H9 (cell line): ENCODE data around the gene COIL. TPM values are rescaled to one million over a fixed set of nuclear protein-coding genes. Genes with fewer than 3 reads are reported as not detected.

Experiments used
- DNase-seq: peaks from one replicate; pipeline ENCODE4 v3.0.0-alpha.2; 2017
- H2AFZ ChIP-seq: one replicate; pipeline ENCODE4 v1.6.1; 2013; ENCODE audit warnings: mild to moderate bottlenecking, low read length, control low read depth, moderate library complexity
- H2AK5ac ChIP-seq: 2 replicates; pipeline ENCODE4 v1.6.1; 2013; ENCODE audit warnings: low read length, control low read depth, mixed read lengths; ENCODE audit not compliant: insufficient read length
- H2BK120ac ChIP-seq: one replicate; pipeline ENCODE4 v1.6.1; 2013; ENCODE audit warnings: low read depth, mild to moderate bottlenecking, low read length, control low read depth, inconsistent platforms; ENCODE audit not compliant: poor library complexity, severe bottlenecking
- H2BK12ac ChIP-seq: 2 replicates; pipeline ENCODE4 v1.6.1; 2013; ENCODE audit warnings: low read length, control low read depth, mixed read lengths, low read depth; ENCODE audit not compliant: insufficient read length
- H2BK15ac ChIP-seq: 2 replicates; pipeline ENCODE4 v1.6.1; 2013; ENCODE audit warnings: low read depth, low read length, control low read depth
- H2BK20ac ChIP-seq: one replicate; pipeline ENCODE4 v1.6.1; 2013; ENCODE audit warnings: low read depth, mild to moderate bottlenecking, low read length, control low read depth, inconsistent platforms; ENCODE audit not compliant: poor library complexity, severe bottlenecking
- H2BK5ac ChIP-seq: 2 replicates; pipeline ENCODE4 v1.6.1; 2013; ENCODE audit warnings: low read length, control low read depth, mixed read lengths; ENCODE audit not compliant: insufficient read length
- H3K14ac ChIP-seq: 2 replicates; pipeline ENCODE4 v1.6.1; 2013; ENCODE audit warnings: low read length, control low read depth; ENCODE audit not compliant: insufficient read depth
- H3K18ac ChIP-seq: 2 replicates; pipeline ENCODE4 v1.6.1; 2013; ENCODE audit warnings: low read depth, mild to moderate bottlenecking, mixed read lengths, low read length, control low read depth; ENCODE audit not compliant: insufficient read length
- H3K23ac ChIP-seq: 2 replicates; pipeline ENCODE4 v1.6.1; 2013; ENCODE audit warnings: low read length, control low read depth, mixed read lengths, low read depth; ENCODE audit not compliant: insufficient read length
- H3K23me2 ChIP-seq: 2 replicates; pipeline ENCODE4 v1.6.1; 2013; ENCODE audit warnings: low read depth, mild to moderate bottlenecking, mixed read lengths, low read length, control low read depth; ENCODE audit not compliant: insufficient read length, poor library complexity, severe bottlenecking
- H3K27ac ChIP-seq: 2 replicates; pipeline ENCODE4 v1.5.1; 2013; ENCODE audit warnings: low read length, control low read depth, mixed read lengths, low read depth; ENCODE audit not compliant: insufficient read length
- H3K27me3 ChIP-seq: 2 replicates; pipeline ENCODE4 v1.6.1; 2013; ENCODE audit warnings: low read length, control low read depth, inconsistent platforms; ENCODE audit not compliant: insufficient read depth
- H3K4ac ChIP-seq: 2 replicates; pipeline ENCODE4 v1.6.1; 2013; ENCODE audit warnings: low read depth, mild to moderate bottlenecking, control low read depth, inconsistent platforms, low read length, moderate library complexity
- H3K4me1 ChIP-seq: 2 replicates; pipeline ENCODE4 v1.6.1; 2013; ENCODE audit warnings: low read length, control low read depth, inconsistent platforms; ENCODE audit not compliant: insufficient read depth
- H3K4me2 ChIP-seq: 2 replicates; pipeline ENCODE4 v1.6.1; 2013; ENCODE audit warnings: low read length, control low read depth, mixed read lengths; ENCODE audit not compliant: insufficient read length, insufficient read depth
- H3K56ac ChIP-seq: 2 replicates; pipeline ENCODE4 v1.6.1; 2013; ENCODE audit warnings: low read depth, mild to moderate bottlenecking, mixed read lengths, low read length, control low read depth; ENCODE audit not compliant: insufficient read length
- H3K79me1 ChIP-seq: 2 replicates; pipeline ENCODE4 v1.6.1; 2013; ENCODE audit warnings: low read depth, mild to moderate bottlenecking, moderate library complexity, low read length, control low read depth, inconsistent platforms; ENCODE audit not compliant: insufficient read depth, poor library complexity, severe bottlenecking
- H3K79me2 ChIP-seq: 2 replicates; pipeline ENCODE4 v1.6.1; 2013; ENCODE audit warnings: low read length, control low read depth, inconsistent platforms; ENCODE audit not compliant: insufficient read depth
- H3K9ac ChIP-seq: 2 replicates; pipeline ENCODE4 v1.6.1; 2013; ENCODE audit warnings: low read length, control low read depth, mixed read lengths; ENCODE audit not compliant: insufficient read length; ENCODE audit errors: extremely low read depth
- H3K9me3 ChIP-seq: one replicate; pipeline ENCODE4 v1.6.1; 2013; ENCODE audit warnings: low read depth, low read length, inconsistent platforms; ENCODE audit not compliant: control insufficient read depth
- H3T11ph ChIP-seq: one replicate; pipeline ENCODE4 v1.6.1; 2013; ENCODE audit warnings: mild to moderate bottlenecking, low read length, control low read depth, inconsistent platforms
- H4K20me1 ChIP-seq: one replicate; pipeline ENCODE4 v1.6.1; 2013; ENCODE audit not compliant: control insufficient read depth, insufficient read length, insufficient read depth
- H4K5ac ChIP-seq: 2 replicates; pipeline ENCODE4 v1.6.1; 2013; ENCODE audit warnings: low read depth, mild to moderate bottlenecking, mixed read lengths, low read length, control low read depth; ENCODE audit not compliant: insufficient read length
- H4K8ac ChIP-seq: replicated peaks from 2 replicates; pipeline ENCODE4 v1.6.1; 2013; ENCODE audit warnings: low read length, control low read depth, mixed read lengths, low read depth; ENCODE audit not compliant: insufficient read length
- H4K91ac ChIP-seq: 2 replicates; pipeline ENCODE4 v1.6.1; 2013; ENCODE audit warnings: low read depth, mild to moderate bottlenecking, moderate library complexity, mixed read lengths, low read length, control low read depth; ENCODE audit not compliant: insufficient read length
- H3K27ac Mint-ChIP-seq, 3 experiments: 2 replicates in 2 of 3; 3 replicates in 1 of 3; pipeline ENCODE4 v1.8.0; 2020 to 2021; ENCODE audit warnings: mixed read lengths in 3 of 3, mild to moderate bottlenecking in 1 of 3, moderate library complexity in 1 of 3
- H3K27me3 Mint-ChIP-seq: 2 replicates; pipeline ENCODE4 v1.8.0; 2021; ENCODE audit warnings: low read depth, mild to moderate bottlenecking, moderate library complexity, mixed read lengths
- H3K36me3 Mint-ChIP-seq, 3 experiments: 2 replicates in 2 of 3; 3 replicates in 1 of 3; pipeline ENCODE4 v1.8.0; 2020 to 2021; ENCODE audit warnings: low read depth in 3 of 3, mixed read lengths in 3 of 3; ENCODE audit not compliant: insufficient read depth in 1 of 3
- H3K4me1 Mint-ChIP-seq, 2 experiments: 2 replicates each; pipeline ENCODE4 v1.8.0; 2020; ENCODE audit warnings: mixed read lengths in 2 of 2
- H3K4me3 Mint-ChIP-seq, 2 experiments: 2 replicates in 1 of 2; 3 replicates in 1 of 2; pipeline ENCODE4 v1.8.0; 2020 to 2021; ENCODE audit warnings: mild to moderate bottlenecking in 2 of 2, mixed read lengths in 2 of 2, moderate library complexity in 1 of 2
- H3K9me3 Mint-ChIP-seq, 2 experiments: 2 replicates in 1 of 2; 3 replicates in 1 of 2; pipeline ENCODE4 v1.8.0; 2020; ENCODE audit warnings: mild to moderate bottlenecking in 2 of 2, mixed read lengths in 2 of 2, moderate library complexity in 1 of 2
- WGBS: extraction: QIAGEN DNeasy Blood & Tissue Kit; methylation state at CpG from one replicate; pipeline ENCODE4 v1.1.7; 2013; ENCODE audit warnings: missing lambda C conversion rate, low lambda C conversion rate, mixed read lengths; ENCODE audit not compliant: insufficient read length; ENCODE audit errors: extremely low coverage; 5-methylcytosine and 5-hydroxymethylcytosine counted together
- total RNA-seq: library from RNA; stranded (reverse); gene quantifications from 2 replicates; pipeline ENCODE4 v1.2.1, GENCODE V29; 2021
- TF ChIP-seq, protein P1 (sequence below): fragments of 200-600 bp; sonication (generic); conservative IDR thresholded peaks from 3 replicates; pipeline ENCODE4 v1.8.0; 2021; ENCODE audit warnings: antibody characterized with exemption, mild to moderate bottlenecking

COIL gene
- total RNA-seq, 1 experiment from 2014 or later: 21.5 TPM

DNA sequence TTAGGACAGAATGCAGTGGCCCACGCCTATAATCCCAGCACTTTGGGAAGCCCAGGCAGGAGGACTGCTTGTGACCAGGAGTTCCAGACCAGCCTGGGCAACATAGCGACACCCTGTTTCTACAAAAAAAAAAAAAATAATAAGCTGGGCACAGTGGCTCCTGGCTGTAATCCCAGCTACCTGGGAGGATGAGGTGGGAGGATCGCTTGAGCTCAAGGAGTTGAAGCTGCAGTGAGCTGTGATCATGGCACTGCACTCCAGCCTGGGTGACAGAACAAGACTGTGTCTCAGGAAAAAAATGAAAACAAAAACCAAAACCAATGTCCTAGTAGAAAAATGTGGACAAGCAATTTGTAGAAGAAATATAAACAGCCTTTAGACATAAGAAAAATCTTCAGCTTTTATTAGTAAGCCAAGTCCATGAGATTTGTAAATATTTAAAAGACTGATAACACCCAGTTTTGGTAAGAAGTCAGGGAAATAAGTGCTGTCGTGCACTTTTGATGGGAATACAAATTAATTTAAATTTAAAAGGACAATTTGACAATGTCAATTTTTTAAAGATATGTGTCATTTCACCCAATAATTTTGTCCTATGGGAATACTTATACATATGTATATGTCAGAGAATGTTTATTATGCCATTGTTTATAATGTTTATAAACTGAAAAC is 28.2 kb upstream of the COIL start:
- no peak overlapping the region for H2AK5ac ChIP-seq
- no peak overlapping the region for H2BK120ac ChIP-seq
- H3K23ac ChIP-seq: no peak overlapping the region
- no peak overlapping the region for H3K56ac ChIP-seq
- no peak overlapping the region for H2BK20ac ChIP-seq
- Mint-ChIP-seq H3K9me3 (no peaks in the 10 kb centered on the region; a peak in 1 of 5 replicates), H3K36me3 (peaks cover 16 to 47% (median 27%) of the 10 kb centered on the region in 3 experiments; a peak in 6 of 7 replicates), H3K4me3 (no peak overlapping the region), H3K27me3 (no peaks in the 10 kb centered on the region), H3K4me1 (no peaks in the 10 kb centered on the region; a peak in 1 of 4 replicates), H3K27ac (no peak overlapping the region)
- H3T11ph ChIP-seq: no peak overlapping the region
- H2BK15ac ChIP-seq: no peak overlapping the region
- no peak overlapping the region for H4K8ac ChIP-seq
- H2BK12ac ChIP-seq: no peak overlapping the region
- H4K20me1 ChIP-seq: no peaks in the 10 kb centered on the region
- no peaks in the 10 kb centered on the region for H3K79me1 ChIP-seq
- no peaks in the 10 kb centered on the region for H3K23me2 ChIP-seq
- no peaks in the 10 kb centered on the region for H3K79me2 ChIP-seq
- no peak overlapping the region for H3K4ac ChIP-seq
- no peak for DNase-seq
- TF ChIP-seq, protein P1, sequence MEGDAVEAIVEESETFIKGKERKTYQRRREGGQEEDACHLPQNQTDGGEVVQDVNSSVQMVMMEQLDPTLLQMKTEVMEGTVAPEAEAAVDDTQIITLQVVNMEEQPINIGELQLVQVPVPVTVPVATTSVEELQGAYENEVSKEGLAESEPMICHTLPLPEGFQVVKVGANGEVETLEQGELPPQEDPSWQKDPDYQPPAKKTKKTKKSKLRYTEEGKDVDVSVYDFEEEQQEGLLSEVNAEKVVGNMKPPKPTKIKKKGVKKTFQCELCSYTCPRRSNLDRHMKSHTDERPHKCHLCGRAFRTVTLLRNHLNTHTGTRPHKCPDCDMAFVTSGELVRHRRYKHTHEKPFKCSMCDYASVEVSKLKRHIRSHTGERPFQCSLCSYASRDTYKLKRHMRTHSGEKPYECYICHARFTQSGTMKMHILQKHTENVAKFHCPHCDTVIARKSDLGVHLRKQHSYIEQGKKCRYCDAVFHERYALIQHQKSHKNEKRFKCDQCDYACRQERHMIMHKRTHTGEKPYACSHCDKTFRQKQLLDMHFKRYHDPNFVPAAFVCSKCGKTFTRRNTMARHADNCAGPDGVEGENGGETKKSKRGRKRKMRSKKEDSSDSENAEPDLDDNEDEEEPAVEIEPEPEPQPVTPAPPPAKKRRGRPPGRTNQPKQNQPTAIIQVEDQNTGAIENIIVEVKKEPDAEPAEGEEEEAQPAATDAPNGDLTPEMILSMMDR: no peak
- H3K4me2 ChIP-seq: no peak overlapping the region
- H3K9ac ChIP-seq: no peak overlapping the region
- H2BK5ac ChIP-seq: no peak overlapping the region
- WGBS: no CpG with 5 or more reads among the region's 4 CpGs
- H3K27me3 ChIP-seq: no peaks in the 10 kb centered on the region
- H3K14ac ChIP-seq: no peak overlapping the region
- no peak overlapping the region for H3K18ac ChIP-seq
- no peak overlapping the region for H2AFZ ChIP-seq
- no peak overlapping the region for H4K5ac ChIP-seq
- H4K91ac ChIP-seq: no peak overlapping the region
- no peaks in the 10 kb centered on the region for H3K9me3 ChIP-seq
- no peaks in the 10 kb centered on the region for H3K4me1 ChIP-seq
- no peak overlapping the region for H3K27ac ChIP-seq
